ENCODE measurements around the gene CRACDL.

CRACDL gene

GRCh38 chr2:98808546-98808945 is 127.5 kb downstream of the CRACDL start:
- no peak for ATAC-seq
- TF ChIP-seq PPARA (CRISPR knock-in tag; IDR thresholded peaks at IDR 0.05; ENCODE audit: borderline replicate concordance) = no peak
- TF ChIP-seq RARB (CRISPR knock-in tag; IDR thresholded peaks at IDR 0.05) = no peak
- TF ChIP-seq BACH2 (CRISPR knock-in tag; IDR thresholded peaks at IDR 0.05; ENCODE audit: borderline replicate concordance) = no peak
- no peak for TF ChIP-seq ZFP3 (CRISPR knock-in tag; IDR thresholded peaks at IDR 0.05)
- TF ChIP-seq ARNTL (CRISPR knock-in tag; IDR thresholded peaks at IDR 0.05; ENCODE audit: borderline replicate concordance, low read depth) = no peak
- no peak for TF ChIP-seq POU6F1 (CRISPR knock-in tag; IDR thresholded peaks at IDR 0.05; ENCODE audit: borderline replicate concordance, low read depth)
- TF ChIP-seq OSR1 (CRISPR knock-in tag; IDR thresholded peaks at IDR 0.05) = no peak
- TF ChIP-seq ZC3H10 (CRISPR knock-in tag; IDR thresholded peaks at IDR 0.05) = no peak
- TF ChIP-seq, protein P1, sequence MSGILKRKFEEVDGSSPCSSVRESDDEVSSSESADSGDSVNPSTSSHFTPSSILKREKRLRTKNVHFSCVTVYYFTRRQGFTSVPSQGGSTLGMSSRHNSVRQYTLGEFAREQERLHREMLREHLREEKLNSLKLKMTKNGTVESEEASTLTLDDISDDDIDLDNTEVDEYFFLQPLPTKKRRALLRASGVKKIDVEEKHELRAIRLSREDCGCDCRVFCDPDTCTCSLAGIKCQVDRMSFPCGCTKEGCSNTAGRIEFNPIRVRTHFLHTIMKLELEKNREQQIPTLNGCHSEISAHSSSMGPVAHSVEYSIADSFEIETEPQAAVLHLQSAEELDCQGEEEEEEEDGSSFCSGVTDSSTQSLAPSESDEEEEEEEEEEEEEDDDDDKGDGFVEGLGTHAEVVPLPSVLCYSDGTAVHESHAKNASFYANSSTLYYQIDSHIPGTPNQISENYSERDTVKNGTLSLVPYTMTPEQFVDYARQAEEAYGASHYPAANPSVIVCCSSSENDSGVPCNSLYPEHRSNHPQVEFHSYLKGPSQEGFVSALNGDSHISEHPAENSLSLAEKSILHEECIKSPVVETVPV (CRISPR knock-in tag; IDR thresholded peaks at IDR 0.05) = no peak
- TF ChIP-seq, protein P2, sequence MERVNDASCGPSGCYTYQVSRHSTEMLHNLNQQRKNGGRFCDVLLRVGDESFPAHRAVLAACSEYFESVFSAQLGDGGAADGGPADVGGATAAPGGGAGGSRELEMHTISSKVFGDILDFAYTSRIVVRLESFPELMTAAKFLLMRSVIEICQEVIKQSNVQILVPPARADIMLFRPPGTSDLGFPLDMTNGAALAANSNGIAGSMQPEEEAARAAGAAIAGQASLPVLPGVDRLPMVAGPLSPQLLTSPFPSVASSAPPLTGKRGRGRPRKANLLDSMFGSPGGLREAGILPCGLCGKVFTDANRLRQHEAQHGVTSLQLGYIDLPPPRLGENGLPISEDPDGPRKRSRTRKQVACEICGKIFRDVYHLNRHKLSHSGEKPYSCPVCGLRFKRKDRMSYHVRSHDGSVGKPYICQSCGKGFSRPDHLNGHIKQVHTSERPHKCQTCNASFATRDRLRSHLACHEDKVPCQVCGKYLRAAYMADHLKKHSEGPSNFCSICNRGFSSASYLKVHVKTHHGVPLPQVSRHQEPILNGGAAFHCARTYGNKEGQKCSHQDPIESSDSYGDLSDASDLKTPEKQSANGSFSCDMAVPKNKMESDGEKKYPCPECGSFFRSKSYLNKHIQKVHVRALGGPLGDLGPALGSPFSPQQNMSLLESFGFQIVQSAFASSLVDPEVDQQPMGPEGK (CRISPR knock-in tag; IDR thresholded peaks at IDR 0.05; ENCODE audit: borderline replicate concordance) = no peak
- TF ChIP-seq, protein P3, sequence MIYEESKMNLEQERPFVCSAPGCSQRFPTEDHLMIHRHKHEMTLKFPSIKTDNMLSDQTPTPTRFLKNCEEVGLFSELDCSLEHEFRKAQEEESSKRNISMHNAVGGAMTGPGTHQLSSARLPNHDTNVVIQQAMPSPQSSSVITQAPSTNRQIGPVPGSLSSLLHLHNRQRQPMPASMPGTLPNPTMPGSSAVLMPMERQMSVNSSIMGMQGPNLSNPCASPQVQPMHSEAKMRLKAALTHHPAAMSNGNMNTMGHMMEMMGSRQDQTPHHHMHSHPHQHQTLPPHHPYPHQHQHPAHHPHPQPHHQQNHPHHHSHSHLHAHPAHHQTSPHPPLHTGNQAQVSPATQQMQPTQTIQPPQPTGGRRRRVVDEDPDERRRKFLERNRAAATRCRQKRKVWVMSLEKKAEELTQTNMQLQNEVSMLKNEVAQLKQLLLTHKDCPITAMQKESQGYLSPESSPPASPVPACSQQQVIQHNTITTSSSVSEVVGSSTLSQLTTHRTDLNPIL (CRISPR knock-in tag; IDR thresholded peaks at IDR 0.05; ENCODE audit: low read depth) = no peak

- TF ChIP-seq TSHZ2 (CRISPR knock-in tag; IDR thresholded peaks at IDR 0.05) (no peak), OSR1 (CRISPR knock-in tag; IDR thresholded peaks at IDR 0.05) (no peak), ZFP3 (CRISPR knock-in tag; IDR thresholded peaks at IDR 0.05) (no peak), ISL1 (CRISPR knock-in tag; IDR thresholded peaks at IDR 0.05) (no peak), ZNF8 (CRISPR knock-in tag; IDR thresholded peaks at IDR 0.05) (no peak), TCF4 (CRISPR knock-in tag; IDR thresholded peaks at IDR 0.05; ENCODE audit: borderline replicate concordance) (no peak), PPARA (CRISPR knock-in tag; IDR thresholded peaks at IDR 0.05; ENCODE audit: borderline replicate concordance) (no peak), POU6F1 (CRISPR knock-in tag; IDR thresholded peaks at IDR 0.05; ENCODE audit: borderline replicate concordance, low read depth) (no peak), ESRRG (CRISPR knock-in tag; IDR thresholded peaks at IDR 0.05) (no peak)
- TF ChIP-seq, protein P2 (CRISPR knock-in tag; IDR thresholded peaks at IDR 0.05; ENCODE audit: borderline replicate concordance) = no peak
- no peak for ATAC-seq
Observed at GRCh38 chr2:98807929-98808328, 128.1 kb downstream of the CRACDL start.

Measured in SK-N-SH treated with all-trans-retinoic acid at 6 μM for 48 hours (cell line).